Stimulated activated effector memory CD8-positive, alpha-beta T cell treated with anti-CD3 and anti-CD28 coated beads, Interleukin-12 subunit alpha, Interleukin-12 subunit beta, amount 100 ng/mL, for 72 hours (primary cell): ENCODE results near the gene KCNC4.

Experiments
- ATAC-seq: fragments of 150-1000 bp; cut with Tn5 transposase; 2 replicates; pipeline ENCODE4 v1.10.0; 2021
- DNase-seq, 2 donors: peaks; one replicate each; pipeline ENCODE4 v3.0.0; 2021 to 2022; ENCODE audit warnings: low spot score in 2 of 2
- H3K27ac Mint-ChIP-seq: one replicate; pipeline ENCODE4 v1.8.0; 2022; ENCODE audit warnings: mild to moderate bottlenecking, mixed read lengths
- H3K36me3 Mint-ChIP-seq: one replicate; pipeline ENCODE4 v1.8.0; 2022; ENCODE audit warnings: mild to moderate bottlenecking, mixed read lengths
- H3K4me1 Mint-ChIP-seq: one replicate; pipeline ENCODE4 v1.8.0; 2022; ENCODE audit warnings: mixed read lengths
- H3K4me3 Mint-ChIP-seq: one replicate; pipeline ENCODE4 v1.8.0; 2022; ENCODE audit warnings: mild to moderate bottlenecking, mixed read lengths
- H3K9me3 Mint-ChIP-seq: one replicate; pipeline ENCODE4 v1.8.0; 2022; ENCODE audit warnings: mixed read lengths

The KCNC4 gene

DNA sequence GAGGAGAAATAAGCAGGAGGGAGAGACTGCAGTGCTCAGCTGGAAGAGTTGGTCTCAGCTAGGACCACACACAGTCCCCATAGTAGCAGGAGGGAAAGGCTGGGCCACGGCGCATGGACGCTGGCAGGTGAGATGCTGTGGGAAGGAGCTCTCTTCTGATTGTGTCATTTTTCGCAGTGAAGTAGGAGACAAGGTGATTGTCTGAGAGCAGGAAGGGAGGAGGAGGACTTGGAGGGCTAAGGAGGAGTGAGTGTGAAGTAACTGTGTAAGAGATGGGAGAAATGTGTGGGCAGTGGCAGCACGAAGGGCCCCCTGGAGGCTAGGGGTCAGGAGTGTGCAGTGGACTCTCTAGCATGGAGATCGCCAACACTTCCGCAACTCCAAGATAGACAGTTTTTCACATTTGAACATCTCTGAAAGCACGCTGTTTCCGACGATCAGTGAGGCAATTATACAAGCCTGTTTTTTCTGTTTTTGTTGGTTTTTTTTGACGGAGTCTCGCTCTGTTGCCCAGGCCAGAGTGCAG, 26.4 kb upstream of the KCNC4 start:
- no peak overlapping the region for H3K4me3 Mint-ChIP-seq
- DNase-seq (no peak), ATAC-seq (no peak)
- no peaks in the 10 kb centered on the region for H3K4me1 Mint-ChIP-seq
- H3K27ac Mint-ChIP-seq: no peak overlapping the region
- no peaks in the 10 kb centered on the region for H3K36me3 Mint-ChIP-seq
- H3K9me3 Mint-ChIP-seq: no peaks in the 10 kb centered on the region

DNA sequence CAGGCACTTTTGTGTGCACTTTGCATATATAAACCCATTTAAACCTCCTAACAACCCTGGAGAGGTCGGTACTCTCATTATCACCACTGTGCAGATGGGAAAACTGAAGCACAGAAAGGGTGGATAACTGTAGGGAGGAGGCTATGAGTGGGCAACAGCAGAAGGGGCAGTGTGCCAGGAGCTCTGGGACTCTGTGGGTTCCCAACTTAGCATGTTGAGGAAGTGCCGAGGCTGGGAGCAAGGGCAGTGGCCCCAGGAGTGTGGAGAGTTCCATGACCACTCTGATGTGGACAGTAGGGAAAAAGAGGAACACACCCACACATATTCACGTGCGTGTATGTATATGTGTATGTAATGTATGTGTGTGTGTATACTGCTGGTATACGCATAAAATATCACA, 25.7 kb upstream of the KCNC4 start:
- H3K9me3 Mint-ChIP-seq: no peaks in the 10 kb centered on the region

DNA sequence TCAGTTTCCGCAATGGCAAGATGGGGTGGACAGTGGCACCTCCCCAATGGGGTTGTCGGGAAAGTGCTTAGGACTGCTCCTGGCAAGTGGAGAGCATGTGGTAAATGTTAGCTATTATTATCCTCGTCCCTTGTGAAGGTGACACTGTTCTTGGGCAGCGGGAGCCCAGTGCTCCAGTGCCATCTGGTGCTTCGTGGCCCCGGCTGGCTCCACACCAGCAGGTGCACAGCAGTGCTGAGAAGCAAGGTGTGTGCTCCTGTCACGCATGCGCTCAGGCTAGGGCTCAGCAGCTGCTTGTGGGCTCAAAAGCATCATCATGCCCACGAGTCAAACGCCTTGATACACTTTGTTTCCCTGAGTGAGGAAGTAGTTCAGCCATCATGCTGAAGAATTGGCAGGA, 24.9 kb upstream of the KCNC4 start:
- ATAC-seq (no peak), DNase-seq (no peak)
- H3K4me1 Mint-ChIP-seq: no peaks in the 10 kb centered on the region
- H3K9me3 Mint-ChIP-seq: no peaks in the 10 kb centered on the region
- H3K4me3 Mint-ChIP-seq: no peak overlapping the region
- H3K36me3 Mint-ChIP-seq: no peaks in the 10 kb centered on the region
- H3K27ac Mint-ChIP-seq: no peak overlapping the region

More for the DNA sequence above, 25.7 kb upstream of the KCNC4 start:
- ATAC-seq: no peak
- H3K4me3 Mint-ChIP-seq: no peak overlapping the region
- no peak for DNase-seq
- H3K4me1 Mint-ChIP-seq: no peaks in the 10 kb centered on the region
- H3K27ac Mint-ChIP-seq: no peak overlapping the region
- no peaks in the 10 kb centered on the region for H3K36me3 Mint-ChIP-seq

DNA sequence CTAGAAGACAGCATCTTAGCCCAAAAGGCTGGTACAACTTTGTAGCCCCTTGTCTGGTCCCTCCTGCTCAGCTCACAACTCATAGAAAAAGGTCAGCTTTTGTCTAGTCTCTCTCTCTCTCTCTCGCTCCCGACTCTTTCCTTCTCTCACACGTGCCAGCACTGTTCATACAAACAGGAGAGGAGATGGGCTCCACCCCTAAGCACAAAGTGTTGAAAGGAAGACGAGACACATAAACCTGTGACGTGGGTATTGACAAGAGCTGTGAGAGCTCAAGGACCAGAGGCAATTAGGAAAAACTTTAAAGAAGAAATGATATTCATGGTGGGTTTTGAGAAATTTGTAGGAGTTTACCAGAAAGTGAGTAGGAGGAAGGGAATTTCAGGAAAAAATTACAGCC, 23.6 kb upstream of the KCNC4 start:
- Mint-ChIP-seq H3K36me3 (no peaks in the 10 kb centered on the region), H3K9me3 (no peaks in the 10 kb centered on the region), H3K27ac (no peak overlapping the region), H3K4me1 (no peaks in the 10 kb centered on the region), H3K4me3 (no peak overlapping the region)
- DNase-seq: no peak
- no peak for ATAC-seq

GRCh38 chr1:110187139-110187890, 22.8 kb upstream of the KCNC4 start:
- DNase-seq: no peak
- Mint-ChIP-seq H3K36me3 (no peaks in the 10 kb centered on the region), H3K9me3 (no peaks in the 10 kb centered on the region), H3K4me3 (no peak overlapping the region), H3K27ac (no peak overlapping the region), H3K4me1 (no peaks in the 10 kb centered on the region)
- ATAC-seq: no peak

GRCh38 chr1:110188035-110188618, 22.0 kb upstream of the KCNC4 start:
- no peak for DNase-seq
- no peak overlapping the region for H3K4me3 Mint-ChIP-seq
- ATAC-seq: no peak
- H3K4me1 Mint-ChIP-seq: no peaks in the 10 kb centered on the region
- H3K9me3 Mint-ChIP-seq: no peaks in the 10 kb centered on the region
- H3K36me3 Mint-ChIP-seq: no peaks in the 10 kb centered on the region
- no peak overlapping the region for H3K27ac Mint-ChIP-seq

- Mint-ChIP-seq H3K9me3 (no peaks in the 10 kb centered on the region), H3K4me3 (no peak overlapping the region), H3K36me3 (no peaks in the 10 kb centered on the region), H3K27ac (peak overlapping the region; percentile 6), H3K4me1 (no peaks in the 10 kb centered on the region)
- no peak for DNase-seq
- ATAC-seq: no peak
These were observed 20.9 kb upstream of the KCNC4 start for GRCh38 chr1:110189181-110189580.

GRCh38 chr1:110190282-110190929, 19.7 kb upstream of the KCNC4 start:
- Mint-ChIP-seq H3K4me3 (no peak overlapping the region), H3K4me1 (no peaks in the 10 kb centered on the region), H3K27ac (no peak overlapping the region), H3K36me3 (no peaks in the 10 kb centered on the region), H3K9me3 (no peaks in the 10 kb centered on the region)
- ATAC-seq: no peak
- DNase-seq: no peak

GRCh38 chr1:110192541-110192940, 17.6 kb upstream of the KCNC4 start:
- no peaks in the 10 kb centered on the region for H3K36me3 Mint-ChIP-seq
- no peak for DNase-seq
- no peak overlapping the region for H3K27ac Mint-ChIP-seq
- H3K4me3 Mint-ChIP-seq: no peak overlapping the region
- ATAC-seq: no peak
- H3K4me1 Mint-ChIP-seq: peaks cover 6% of the 10 kb centered on the region
- H3K9me3 Mint-ChIP-seq: no peaks in the 10 kb centered on the region

DNA sequence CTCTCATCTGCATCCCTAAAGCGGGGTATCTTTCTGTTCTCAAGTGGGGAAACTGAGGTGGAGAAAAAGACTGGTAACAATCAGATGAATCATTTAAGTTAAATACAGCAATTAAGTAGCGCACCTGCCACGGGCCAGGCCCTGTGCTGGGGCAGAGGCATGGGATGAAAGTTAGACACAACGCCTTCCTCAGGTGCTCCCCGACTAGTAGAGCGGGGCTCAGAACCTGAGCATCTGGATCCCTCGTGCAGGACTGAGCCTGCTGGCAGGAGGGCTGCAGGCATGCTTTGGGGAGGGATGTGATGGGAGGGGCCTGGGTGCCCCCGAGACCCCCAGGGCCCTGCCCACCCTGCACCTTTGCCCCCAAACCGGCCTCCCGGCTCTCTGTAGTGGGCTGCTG, 14.9 kb upstream of the KCNC4 start:
- DNase-seq: no peak
- no peak overlapping the region for H3K4me3 Mint-ChIP-seq
- H3K27ac Mint-ChIP-seq: no peak overlapping the region
- H3K36me3 Mint-ChIP-seq: no peaks in the 10 kb centered on the region
- no peaks in the 10 kb centered on the region for H3K9me3 Mint-ChIP-seq
- peaks cover 6% of the 10 kb centered on the region for H3K4me1 Mint-ChIP-seq
- ATAC-seq: no peak

- peaks cover 6% of the 10 kb centered on the region for H3K4me1 Mint-ChIP-seq
- DNase-seq (peak; percentile 42 to 68), ATAC-seq (peak; percentile 79)
- no peak overlapping the region for H3K27ac Mint-ChIP-seq
- H3K9me3 Mint-ChIP-seq: no peaks in the 10 kb centered on the region
- no peak overlapping the region for H3K4me3 Mint-ChIP-seq
- no peaks in the 10 kb centered on the region for H3K36me3 Mint-ChIP-seq
These were observed 13.0 kb upstream of the KCNC4 start for GRCh38 chr1:110196917-110197765.

- ATAC-seq: no peak
- peak overlapping the region; percentile 56 for H3K27ac Mint-ChIP-seq
These were observed 12.0 kb upstream of the KCNC4 start for GRCh38 chr1:110197905-110198629.

DNA sequence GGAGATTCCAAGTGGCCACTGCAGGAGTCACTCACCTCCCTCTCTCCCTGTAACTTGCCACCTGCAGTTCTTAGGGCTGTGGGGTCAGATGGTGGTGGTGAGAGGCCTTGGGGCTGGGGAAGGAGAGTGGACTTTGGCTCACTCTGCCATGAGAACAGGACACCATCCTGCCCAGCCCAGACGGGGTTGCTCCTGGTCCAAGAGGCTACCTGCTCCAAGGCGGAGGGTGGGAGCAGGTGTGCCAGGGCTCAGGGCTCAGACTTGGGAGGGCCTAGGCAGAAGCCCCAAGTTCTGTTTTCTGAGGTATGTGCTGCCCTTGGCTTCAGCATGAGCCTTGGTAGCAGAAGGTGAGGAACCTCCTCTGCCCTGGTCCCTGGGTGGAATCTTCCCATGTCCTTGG, 11.4 kb upstream of the KCNC4 start:
- ATAC-seq (no peak), DNase-seq (no peak)
- no peaks in the 10 kb centered on the region for H3K36me3 Mint-ChIP-seq
- H3K4me1 Mint-ChIP-seq: peaks cover 15% of the 10 kb centered on the region
- H3K4me3 Mint-ChIP-seq: no peak overlapping the region
- H3K27ac Mint-ChIP-seq: peak overlapping the region; percentile 56
- H3K9me3 Mint-ChIP-seq: no peaks in the 10 kb centered on the region

More at GRCh38 chr1:110197905-110198629, 12.0 kb upstream of the KCNC4 start:
- no peaks in the 10 kb centered on the region for H3K9me3 Mint-ChIP-seq
- H3K36me3 Mint-ChIP-seq: no peaks in the 10 kb centered on the region
- peaks cover 10% of the 10 kb centered on the region for H3K4me1 Mint-ChIP-seq
- no peak for DNase-seq
- no peak overlapping the region for H3K4me3 Mint-ChIP-seq

DNA sequence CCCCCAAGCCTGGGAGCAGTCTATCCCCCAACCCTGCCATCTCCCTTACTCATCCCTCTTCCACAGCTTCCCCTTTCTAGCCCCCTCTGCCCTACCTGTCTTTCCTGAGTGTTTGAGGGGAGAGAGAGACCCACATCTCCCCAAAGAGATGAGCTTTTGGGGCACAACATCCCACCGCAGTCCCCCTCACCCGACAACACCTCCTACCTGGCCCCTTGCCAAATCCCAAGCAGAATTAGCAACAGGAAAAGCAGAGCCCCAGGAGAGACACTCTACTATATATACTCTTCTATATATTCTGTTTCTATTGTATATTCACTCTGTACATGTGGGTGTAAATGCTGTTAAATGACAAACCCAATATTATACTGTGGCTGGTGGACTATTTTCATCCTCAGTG, 9.9 kb upstream of the KCNC4 start:
- no peak for ATAC-seq

GRCh38 chr1:110200666-110201065, 9.4 kb upstream of the KCNC4 start:
- DNase-seq: no peak
- peaks cover 15% of the 10 kb centered on the region for H3K4me1 Mint-ChIP-seq
- ATAC-seq: no peak
- no peak overlapping the region for H3K27ac Mint-ChIP-seq
- H3K4me3 Mint-ChIP-seq: no peak overlapping the region
- no peaks in the 10 kb centered on the region for H3K36me3 Mint-ChIP-seq
- H3K9me3 Mint-ChIP-seq: no peaks in the 10 kb centered on the region

More for the DNA sequence above, 9.9 kb upstream of the KCNC4 start:
- H3K4me3 Mint-ChIP-seq: no peak overlapping the region
- H3K4me1 Mint-ChIP-seq: peaks cover 15% of the 10 kb centered on the region
- H3K27ac Mint-ChIP-seq: no peak overlapping the region
- H3K9me3 Mint-ChIP-seq: no peaks in the 10 kb centered on the region
- DNase-seq: no peak
- H3K36me3 Mint-ChIP-seq: no peaks in the 10 kb centered on the region
